GM19193 (cell line): ENCODE measurements around the gene ERC2.

Experiments used
- POLR2A ChIP-seq: IDR thresholded peaks from 4 replicates; pipeline ENCODE4 v1.6.1; 2011; ENCODE audit not compliant: insufficient read depth, insufficient read length; ENCODE audit errors: extremely low read depth

Gene ERC2

DNA sequence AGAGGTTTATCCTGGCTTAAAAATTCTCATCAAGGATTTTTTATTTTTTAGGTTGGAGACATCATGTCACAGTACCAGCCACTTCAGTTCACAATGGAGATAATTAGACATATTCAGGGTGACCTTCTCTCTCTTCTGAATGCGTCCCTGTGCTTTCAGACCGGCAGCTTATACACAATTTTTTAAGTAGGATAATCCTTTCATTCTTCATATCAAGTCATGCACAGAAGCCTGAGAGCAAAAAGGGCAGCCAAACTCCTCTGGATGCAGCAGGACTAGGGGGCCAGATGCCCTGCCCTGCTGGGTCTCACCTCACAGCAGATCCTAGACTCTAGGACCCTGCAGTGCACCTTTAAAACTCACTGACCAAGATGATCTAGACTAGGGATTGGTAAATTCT, 210.4 kb downstream of the ERC2 start:
- TF ChIP-seq POLR2A = no peak

DNA sequence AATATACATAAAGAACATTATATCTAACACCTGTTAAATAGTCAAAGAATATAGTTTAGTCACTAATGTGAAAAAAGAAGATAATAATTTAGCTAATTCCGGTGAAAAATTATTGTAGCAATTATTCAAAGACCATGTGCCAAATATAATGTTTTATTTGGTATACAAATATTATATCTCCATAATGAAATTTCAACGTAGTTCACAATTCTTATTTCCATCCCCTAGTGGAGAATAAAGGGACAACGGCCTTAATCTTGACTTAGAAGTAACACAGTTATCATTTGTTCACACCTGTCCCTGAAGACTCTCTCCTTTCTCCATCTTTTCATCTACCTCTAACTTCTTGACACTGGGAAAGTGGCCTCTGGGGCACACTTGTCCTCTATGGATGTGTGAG, 213.4 kb downstream of the ERC2 start:
- no peak for TF ChIP-seq POLR2A

DNA sequence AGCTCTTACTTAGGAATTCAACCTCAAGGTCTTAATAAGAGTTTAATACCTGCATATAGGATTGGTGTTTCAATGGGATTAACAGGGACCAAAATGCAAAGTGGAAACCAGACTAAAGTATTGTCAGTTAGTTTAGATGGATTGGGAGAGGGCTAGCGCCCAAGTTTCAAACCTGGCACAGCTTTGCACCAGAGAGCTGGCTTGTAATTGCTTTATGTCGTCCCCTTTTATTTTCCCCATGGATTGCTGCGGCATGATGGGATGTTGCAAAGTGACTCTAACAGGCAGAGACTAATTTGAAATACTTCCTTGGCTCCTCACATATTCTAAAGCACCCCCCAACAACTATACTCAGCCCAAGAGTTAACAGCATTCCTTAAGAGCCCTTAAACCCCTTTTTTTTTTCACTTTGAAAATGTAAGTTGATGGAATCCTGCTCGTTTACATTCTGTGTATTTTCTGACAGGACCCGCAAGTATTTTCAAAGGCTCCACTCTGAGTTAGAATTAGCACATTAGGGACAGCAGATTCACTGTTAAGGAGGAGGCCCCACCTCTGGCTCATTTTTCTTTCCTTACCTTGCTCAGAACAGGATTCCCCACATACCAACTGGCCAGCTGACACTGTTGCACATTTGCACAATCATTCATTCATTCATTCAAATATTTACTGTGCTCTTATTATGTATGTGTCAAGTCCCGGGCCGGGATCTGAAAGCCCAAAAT, 214.2 kb downstream of the ERC2 start:
- no peak for TF ChIP-seq POLR2A

- no peak for TF ChIP-seq POLR2A
These were observed 216.8 kb downstream of the ERC2 start for GRCh38 chr3:56251343-56251945.

GRCh38 chr3:56248021-56248420, 220.2 kb downstream of the ERC2 start:
- no peak for TF ChIP-seq POLR2A

- TF ChIP-seq POLR2A = no peak
These were observed 230.0 kb downstream of the ERC2 start for GRCh38 chr3:56238299-56238698.

DNA sequence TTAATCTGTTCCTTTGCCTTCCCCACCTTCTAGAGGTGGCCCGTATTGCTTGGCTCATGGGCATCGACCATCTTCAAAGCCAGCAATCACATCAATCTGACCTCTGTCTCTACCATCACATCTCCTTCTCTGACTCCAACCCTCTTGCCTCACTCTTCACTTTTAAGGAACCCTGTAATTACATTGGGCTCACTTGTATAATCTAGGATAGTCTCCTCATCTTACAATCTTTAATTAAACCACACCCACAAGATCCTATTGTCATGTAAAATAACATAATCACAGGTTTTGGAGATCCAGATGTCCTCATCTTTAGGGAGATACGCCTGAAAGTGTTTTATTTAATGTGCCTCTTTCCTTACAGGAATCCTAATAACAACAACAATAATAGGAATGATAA, 234.5 kb downstream of the ERC2 start:
- TF ChIP-seq POLR2A = no peak

DNA sequence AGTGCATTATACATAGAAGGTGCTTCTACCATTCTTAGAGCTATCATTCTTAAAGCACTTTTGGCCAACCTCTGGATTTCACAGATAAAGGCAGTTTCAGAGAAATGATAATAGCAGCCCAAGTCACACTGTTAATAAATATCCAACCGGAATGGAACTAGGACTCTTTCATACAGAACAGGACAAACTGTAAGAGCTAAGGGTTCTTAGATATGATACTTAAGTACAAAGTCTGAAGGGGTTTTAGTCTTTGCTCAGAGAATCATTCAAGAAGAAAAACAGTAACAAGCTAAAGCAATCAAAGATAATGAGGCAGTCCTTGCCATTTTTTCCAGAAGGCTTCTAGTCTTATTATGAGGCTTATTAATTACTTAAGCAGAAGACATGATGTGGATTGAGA, 239.0 kb downstream of the ERC2 start:
- no peak for TF ChIP-seq POLR2A

DNA sequence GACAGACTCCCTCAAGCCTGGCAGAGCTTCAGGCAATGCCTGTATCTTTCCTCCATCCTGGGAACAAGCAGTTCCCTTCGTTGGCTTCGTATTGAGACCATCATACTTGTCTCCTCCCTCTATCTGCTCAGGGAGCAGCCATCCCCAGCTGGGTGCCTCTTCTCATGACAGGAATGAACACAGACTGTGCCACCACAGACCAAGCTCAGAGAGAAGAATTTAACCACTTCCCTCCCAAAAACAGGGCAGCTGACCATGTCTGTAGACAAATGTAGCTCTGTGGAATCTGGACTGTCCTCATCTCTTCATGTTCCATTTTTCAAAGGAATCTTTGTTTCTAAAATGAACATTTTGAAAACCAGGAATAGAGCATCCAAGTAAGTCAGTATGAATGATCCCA, 245.4 kb downstream of the ERC2 start:
- TF ChIP-seq POLR2A = no peak

DNA sequence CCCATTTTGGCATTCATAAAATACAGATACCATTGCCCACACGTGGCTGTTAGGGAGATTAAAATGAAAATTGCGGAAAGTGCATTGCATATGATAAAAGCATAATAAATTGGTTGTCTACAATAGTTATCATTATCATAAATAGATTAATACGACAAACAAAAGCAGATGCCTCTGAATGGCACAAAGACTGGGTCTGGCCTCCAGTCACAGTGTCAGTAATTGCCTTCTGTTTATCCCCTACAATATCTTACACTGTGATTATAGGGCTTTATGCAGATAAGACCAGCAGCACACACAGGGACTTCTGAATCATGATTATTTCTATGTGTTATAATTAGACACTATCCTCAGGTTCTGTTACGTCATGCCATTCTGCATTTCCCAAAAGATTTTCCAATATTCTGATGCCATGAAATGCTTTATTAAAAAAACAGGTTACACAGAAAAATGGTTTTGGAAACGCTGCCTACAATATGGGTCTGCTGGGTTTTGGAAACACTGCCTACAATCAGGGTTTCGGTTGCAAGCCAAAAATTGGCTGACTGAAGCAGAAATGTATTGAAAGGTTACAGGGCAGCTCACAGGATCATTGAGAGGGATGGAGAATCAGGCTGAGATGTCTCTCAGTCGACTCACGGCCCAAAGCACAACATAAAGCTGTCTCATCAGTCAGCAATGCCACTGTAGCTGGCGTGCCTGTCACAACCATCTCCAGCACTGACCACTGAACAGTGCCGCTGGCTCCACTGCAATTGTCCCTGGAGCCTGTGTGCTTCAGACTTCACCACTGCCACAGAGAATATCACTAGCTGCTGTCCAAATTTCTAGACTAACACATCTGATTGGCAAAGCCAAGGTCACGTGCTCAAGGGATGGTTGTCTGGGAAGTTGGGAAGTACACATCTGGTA, 248.1 kb downstream of the ERC2 start:
- no peak for TF ChIP-seq POLR2A

DNA sequence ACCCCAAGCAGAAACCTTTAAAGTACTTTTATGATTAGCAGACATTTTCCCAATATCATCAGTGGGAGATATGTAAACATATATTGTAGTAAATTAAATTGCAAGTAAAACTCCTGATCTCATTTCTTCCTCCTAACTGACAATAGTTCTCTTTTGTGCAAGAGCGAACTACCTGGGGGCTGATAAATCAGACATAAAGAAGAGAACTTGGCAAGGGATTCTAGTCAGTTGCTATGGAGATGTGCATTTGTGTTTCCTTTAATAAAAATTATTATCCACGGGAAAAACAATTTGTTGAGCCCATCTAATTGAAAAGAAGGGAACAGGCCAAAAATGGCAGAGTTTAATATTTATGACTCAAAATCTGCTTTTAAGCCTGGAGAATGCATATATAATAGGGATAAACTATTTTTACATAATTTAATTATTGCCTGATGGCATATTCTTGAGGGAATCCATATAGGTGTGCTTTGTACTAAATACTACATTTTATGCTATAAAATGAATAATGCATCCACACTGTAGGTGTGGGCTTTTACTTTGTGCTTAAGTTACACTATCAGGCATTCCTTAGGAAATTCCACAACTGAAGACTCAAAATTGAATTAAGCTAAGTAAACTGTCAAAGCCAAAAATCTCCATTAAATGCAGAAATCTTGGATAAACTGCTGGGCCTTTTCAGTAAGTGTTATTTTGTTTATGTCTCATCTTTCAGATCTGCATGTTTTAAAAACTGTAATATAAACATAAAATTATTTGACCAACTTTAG, 258.1 kb downstream of the ERC2 start:
- no peak for TF ChIP-seq POLR2A

GRCh38 chr3:56207922-56208321, 260.3 kb downstream of the ERC2 start:
- TF ChIP-seq POLR2A = no peak

DNA sequence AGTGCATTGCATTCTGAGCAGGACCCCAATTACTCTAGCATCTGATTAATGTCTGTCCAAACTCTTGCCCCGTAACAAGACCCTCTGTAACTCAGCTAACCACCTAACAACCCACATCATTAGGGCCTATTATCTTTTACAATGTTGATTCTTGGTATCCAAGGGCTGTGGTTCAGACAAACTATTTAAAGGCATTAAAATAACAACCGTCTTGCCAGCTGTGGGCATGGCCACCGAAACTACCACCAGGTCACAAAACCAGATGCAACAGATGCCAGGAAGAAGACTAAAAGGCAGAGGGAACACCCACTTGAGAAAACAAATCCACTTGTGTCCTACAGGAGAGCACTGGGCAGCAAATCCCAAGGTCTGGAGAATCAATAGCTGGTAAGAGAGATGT, 262.9 kb downstream of the ERC2 start:
- no peak for TF ChIP-seq POLR2A

DNA sequence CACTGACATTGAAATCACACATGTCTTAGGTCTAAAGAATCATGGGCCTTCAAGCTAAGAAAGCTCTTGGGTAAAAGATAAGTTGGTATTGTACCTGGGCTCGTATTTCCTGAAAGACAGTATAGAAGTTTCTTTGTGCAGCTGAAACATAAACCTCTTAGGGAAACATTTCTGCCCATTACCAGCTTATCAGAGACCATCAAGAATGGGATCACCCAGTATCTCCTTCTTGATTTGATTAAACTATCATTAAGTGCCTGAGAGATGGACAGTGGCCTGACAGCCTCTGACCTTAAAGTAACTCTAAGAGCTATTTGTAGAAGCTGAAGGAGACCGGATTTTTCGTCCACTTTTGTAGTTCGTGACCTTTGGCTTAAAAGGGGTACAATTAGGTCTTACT, 265.3 kb downstream of the ERC2 start:
- TF ChIP-seq POLR2A = no peak

GRCh38 chr3:56201407-56201806, 266.9 kb downstream of the ERC2 start:
- TF ChIP-seq POLR2A = no peak
